WTC11 (cell line): ENCODE results near the gene CDH1.

Experiments
- ARID4B ChIP-seq: sonication (generic); formaldehyde crosslinking; IDR thresholded peaks from 2 replicates; pipeline ENCODE4 v1.8.0; 2023; ENCODE audit warnings: missing genetic modification reagents, mild to moderate bottlenecking, borderline replicate concordance
- ATF1 ChIP-seq: sonication (generic); formaldehyde crosslinking; IDR thresholded peaks from 2 replicates; pipeline ENCODE4 v1.8.1; 2023; ENCODE audit warnings: mild to moderate bottlenecking, moderate library complexity, missing genetic modification reagents
- CBFB ChIP-seq: sonication (generic); formaldehyde crosslinking; IDR thresholded peaks from 2 replicates; pipeline ENCODE4 v1.8.1; 2022; ENCODE audit warnings: mild to moderate bottlenecking, low read depth, missing genetic modification reagents
- CREM ChIP-seq: sonication (generic); formaldehyde crosslinking; IDR thresholded peaks from 2 replicates; pipeline ENCODE4 v1.8.1; 2022; ENCODE audit warnings: mild to moderate bottlenecking, missing genetic modification reagents, moderate library complexity
- CTCF ChIP-seq: fragments of 200-600 bp; IDR thresholded peaks from 2 replicates; pipeline ENCODE4 v1.8.0; 2022; ENCODE audit warnings: antibody characterized with exemption
- MAX ChIP-seq: sonication (generic); formaldehyde crosslinking; IDR thresholded peaks from 2 replicates; pipeline ENCODE4 v1.8.0; 2022; ENCODE audit warnings: mild to moderate bottlenecking, missing genetic modification reagents
- NFE2L1 ChIP-seq: sonication (generic); formaldehyde crosslinking; IDR thresholded peaks from 2 replicates; pipeline ENCODE4 v1.8.1; 2023; ENCODE audit warnings: missing genetic modification reagents
- SMAD3 ChIP-seq: sonication (generic); formaldehyde crosslinking; IDR thresholded peaks from 2 replicates; pipeline ENCODE4 v1.8.0; 2022; ENCODE audit warnings: missing genetic modification reagents, mild to moderate bottlenecking, borderline replicate concordance
- ZNF219 ChIP-seq: sonication (generic); formaldehyde crosslinking; IDR thresholded peaks from 2 replicates; pipeline ENCODE4 v1.8.0; 2023; ENCODE audit warnings: missing genetic modification reagents, mild to moderate bottlenecking, borderline replicate concordance

- TF ChIP-seq CTCF: no peak
- TF ChIP-seq NFE2L1 (CRISPR knock-in tag): no peak
- TF ChIP-seq ARID4B (CRISPR knock-in tag): no peak
- no peak for TF ChIP-seq MAX (CRISPR knock-in tag)
- no peak for TF ChIP-seq ATF1 (CRISPR knock-in tag)
- TF ChIP-seq ZNF219 (CRISPR knock-in tag): no peak
- TF ChIP-seq SMAD3 (CRISPR knock-in tag): no peak
- no peak for TF ChIP-seq CREM (CRISPR knock-in tag)
- TF ChIP-seq CBFB: no peak
Measured at GRCh38 chr16:68784226-68784625, 47.1 kb downstream of the CDH1 start.
